ENCODE data around the gene SLC48A1. TPM values are rescaled to one million over a fixed set of nuclear protein-coding genes. Genes with fewer than 3 reads are reported as not detected.

Gene SLC48A1
- total and polyA plus RNA-seq, 10 of the 15 experiments (the other 5 are each of a cell fraction or from before 2014, with no cell fraction given) = 1.1 to 4.9 (median 1.9) TPM

DNA sequence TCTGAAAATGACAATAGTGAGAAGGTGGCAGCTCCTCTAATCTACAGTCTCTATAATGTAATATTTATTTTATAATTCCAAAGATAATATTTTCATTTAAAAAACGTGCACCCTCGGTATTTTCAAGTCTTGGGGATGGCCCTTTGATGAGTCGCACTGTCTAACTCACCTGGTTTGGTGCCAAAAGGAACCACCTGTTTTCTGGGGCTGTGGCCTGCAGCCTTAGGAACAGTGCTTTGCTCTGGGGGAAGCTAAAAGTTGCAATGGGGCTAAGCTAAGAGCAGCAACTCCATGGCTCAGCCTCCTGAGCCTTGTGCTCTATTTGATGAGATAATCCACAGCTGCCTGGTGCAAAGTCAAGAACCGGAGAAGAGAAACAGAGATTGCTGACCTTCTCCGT, 41.3 kb upstream of the SLC48A1 start (continued):
- TF ChIP-seq NRF1 (conservative IDR thresholded peaks at IDR 0.05; ENCODE audit: low read depth, low read length) = no peak
- no peak for TF ChIP-seq MYB (IDR thresholded peaks at IDR 0.05; ENCODE audit: borderline replicate concordance, low read depth, low read length)

- no peak for DNase-seq (ENCODE audit: low read depth, low spot score)
- no peak overlapping the region for H3K9ac ChIP-seq (ENCODE audit: control insufficient read depth, insufficient read depth, low read length)
- no peak overlapping the region for H3K27ac ChIP-seq (ENCODE audit: control insufficient read depth, insufficient read depth)
- no peaks in the 10 kb centered on the region; a peak in 1 of 4 replicates for H3K36me3 ChIP-seq (ENCODE audit: control insufficient read depth in 2 of 2, insufficient read depth in 2 of 2, low read length in 1 of 2)
- no peak overlapping the region for H2AFZ ChIP-seq (ENCODE audit: control insufficient read depth, low read depth, low read length)
- POLR2A ChIA-PET = no interaction called here
- no peaks in the 10 kb centered on the region for H4K20me1 ChIP-seq (ENCODE audit: control insufficient read depth, insufficient read depth)
- TF ChIP-seq JUND (IDR thresholded peaks at IDR 0.05; ENCODE audit: low read depth, low read length) (no peak), ZBTB11 (CRISPR knock-in tag; IDR thresholded peaks at IDR 0.05) (no peak), TAF1 (IDR thresholded peaks at IDR 0.05; ENCODE audit: borderline replicate concordance, low read depth, low read length) (no peak), ZZZ3 (IDR thresholded peaks at IDR 0.05; ENCODE audit: control insufficient read depth, insufficient read length, low read depth) (no peak), FOXK2 (IDR thresholded peaks at IDR 0.05) (no peak), RCOR1 (conservative IDR thresholded peaks at IDR 0.05; ENCODE audit: low read depth, low read length) (no peak), CREM (IDR thresholded peaks at IDR 0.05; ENCODE audit: low read depth) (no peak), HDGF (IDR thresholded peaks at IDR 0.05) (no peak), PAX5 (IDR thresholded peaks at IDR 0.05; ENCODE audit: borderline replicate concordance, low read depth, low read length) (no peak)
- TF ChIP-seq, protein P1, sequence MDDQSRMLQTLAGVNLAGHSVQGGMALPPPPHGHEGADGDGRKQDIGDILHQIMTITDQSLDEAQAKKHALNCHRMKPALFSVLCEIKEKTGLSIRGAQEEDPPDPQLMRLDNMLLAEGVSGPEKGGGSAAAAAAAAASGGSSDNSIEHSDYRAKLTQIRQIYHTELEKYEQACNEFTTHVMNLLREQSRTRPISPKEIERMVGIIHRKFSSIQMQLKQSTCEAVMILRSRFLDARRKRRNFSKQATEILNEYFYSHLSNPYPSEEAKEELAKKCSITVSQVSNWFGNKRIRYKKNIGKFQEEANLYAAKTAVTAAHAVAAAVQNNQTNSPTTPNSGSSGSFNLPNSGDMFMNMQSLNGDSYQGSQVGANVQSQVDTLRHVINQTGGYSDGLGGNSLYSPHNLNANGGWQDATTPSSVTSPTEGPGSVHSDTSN (IDR thresholded peaks at IDR 0.05; ENCODE audit: insufficient replicate concordance, low read depth, low read length) = no peak
- intact Hi-C loops (cut with micrococcal nuclease; ENCODE audit: unreplicated experiment) (no loop called here), in situ Hi-C loops (cut with MboI) (no loop called here)
- no TSS peak for BruUV-seq (replicated peaks)
- WGBS (ENCODE audit: insufficient coverage, insufficient replicate concordance, low lambda C conversion rate, missing lambda C conversion rate) = 89% methylated on average over 2 of the region's 2 CpGs
- H3K27me3 ChIP-seq (replicated peaks in 1 of 2; ENCODE audit: control insufficient read depth in 2 of 2, insufficient read depth in 2 of 2, low read length in 1 of 2) = no peaks in the 10 kb centered on the region
- no peak for ATAC-seq
- no peaks in the 10 kb centered on the region for H3K79me2 ChIP-seq (ENCODE audit: control insufficient read depth, insufficient read depth, low read length)
- H3K9me3 ChIP-seq (replicated peaks; ENCODE audit: control insufficient read depth, insufficient read depth, low read length) = no peaks in the 10 kb centered on the region
- RAD21 ChIA-PET (ENCODE audit: unreplicated experiment) = interaction anchor here (0.7 to 2.0 kb wide), 3 partner anchors 9 to 34 kb away, joined by 3 to 6 read pairs (median 3); no protein-coding TSS in a partner anchor
- CTCF ChIA-PET = interaction anchor here (2.3 to 5.4 kb wide), 4 partner anchors 10 to 46 kb away, joined by 8 to 71 read pairs (median 31); no protein-coding TSS in a partner anchor
- no peaks in the 10 kb centered on the region for H3K4me1 ChIP-seq (ENCODE audit: control insufficient read depth, insufficient read depth, low read length)
- SMC1A ChIA-PET (ENCODE audit: uncharacterized antibody, unreplicated experiment) = interaction anchor here (0.9 to 3.8 kb wide), 4 partner anchors 9 to 36 kb away, joined by 3 to 20 read pairs (median 4); no protein-coding TSS in a partner anchor
- FAIRE-seq = no peak
- no peak overlapping the region for H3K4me3 ChIP-seq
- H3K4me2 ChIP-seq (ENCODE audit: control insufficient read depth, insufficient read depth) = no peak overlapping the region
Measured at GRCh38 chr12:47732504-47732903, 40.5 kb upstream of the SLC48A1 start.
